GM12878 (cell line): ENCODE measurements around the gene CBFB. TPM values are rescaled to one million over a fixed set of nuclear protein-coding genes. Genes with fewer than 3 reads are reported as not detected.

Experiments used
- ATAC-seq: fragments of 200-7000 bp; cut with Tn5 transposase; 3 replicates; pipeline ENCODE4 v1.9.1; 2020; ENCODE audit warnings: mild to moderate bottlenecking, moderate library complexity
- BruUV-seq: library from RNA; stranded (reverse); fragments of 400-500 nt; replicated peaks from 2 replicates; lab custom pipeline; 2021; lab: Mats Ljungman, UMichigan
- CTCF ChIA-PET: fragments of 300-600 bp; sonication (Branson Sonifier 250); formaldehyde crosslinking; extraction: SDS; loops from one replicate; lab custom pipeline; 2021; ENCODE audit warnings: inconsistent platforms; lab: Yijun Ruan, JAX
- POLR2A ChIA-PET: fragments of 350-600 bp; formaldehyde crosslinking; extraction: SDS; loops from one replicate; lab custom pipeline; 2021; ENCODE audit warnings: inconsistent platforms; lab: Charles Lee
- RAD21 ChIA-PET: fragments of 300-600 bp; sonication (Branson Sonifier 250); formaldehyde crosslinking; loops from one replicate; lab custom pipeline; 2023; ENCODE audit warnings: antibody characterized with exemption; ENCODE audit not compliant: unreplicated experiment; lab: Charles Lee
- SMC1A ChIA-PET: fragments of 300-600 bp; sonication (Branson Sonifier 250); formaldehyde crosslinking; loops from one replicate; lab custom pipeline; 2023; ENCODE audit not compliant: unreplicated experiment, uncharacterized antibody; lab: Charles Lee
- DNase-seq: peaks from one replicate; pipeline ENCODE4 v3.0.0-alpha.2; 2011; ENCODE audit warnings: low read depth, low spot score
- FAIRE-seq: peaks from 3 replicates; lab custom pipeline; 2011; peaks lifted over from hg19 to GRCh38; lab: Jason Lieb, UNC
- H2AFZ ChIP-seq: 2 replicates; pipeline ENCODE4 v1.6.0; 2011; ENCODE audit warnings: low read depth, low read length, control low read depth; ENCODE audit not compliant: control insufficient read depth
- H3K27ac ChIP-seq: 2 replicates; pipeline ENCODE4 v1.5.1; 2011; ENCODE audit warnings: control low read depth; ENCODE audit not compliant: control insufficient read depth, insufficient read depth
- H3K27me3 ChIP-seq, 2 experiments: replicated peaks in 1 of 2; 2 replicates each; pipeline versions ENCODE4 v1.6.0 to v1.6.1; 2011; ENCODE audit warnings: low read length in 1 of 2; ENCODE audit not compliant: control insufficient read depth in 2 of 2, insufficient read depth in 2 of 2
- H3K36me3 ChIP-seq, 2 experiments: 2 replicates each; pipeline ENCODE4 v1.5.1; 2011; ENCODE audit warnings: low read length in 1 of 2; ENCODE audit not compliant: control insufficient read depth in 2 of 2, insufficient read depth in 2 of 2
- H3K4me1 ChIP-seq: 2 replicates; pipeline ENCODE4 v1.6.1; 2011; ENCODE audit warnings: mild to moderate bottlenecking, low read length, moderate library complexity, mixed read lengths; ENCODE audit not compliant: control insufficient read depth, insufficient read depth
- H3K4me2 ChIP-seq: 2 replicates; pipeline ENCODE4 v1.6.0; 2011; ENCODE audit warnings: control low read depth; ENCODE audit not compliant: control insufficient read depth, insufficient read depth
- H3K4me3 ChIP-seq: fragments of 200-600 bp; sonication (generic); 2 replicates; pipeline ENCODE4 v1.5.1; 2016
- H3K79me2 ChIP-seq: 2 replicates; pipeline ENCODE4 v1.6.0; 2011; ENCODE audit warnings: low read length; ENCODE audit not compliant: control insufficient read depth, insufficient read depth
- H3K9ac ChIP-seq: 2 replicates; pipeline ENCODE4 v1.8.0; 2011; ENCODE audit warnings: low read length, control low read depth, mixed read lengths; ENCODE audit not compliant: control insufficient read depth, insufficient read depth
- H3K9me3 ChIP-seq: replicated peaks from 3 replicates; pipeline ENCODE4 v1.5.1; 2011; ENCODE audit warnings: mild to moderate bottlenecking, low read length; ENCODE audit not compliant: control insufficient read depth, insufficient read depth
- H4K20me1 ChIP-seq: 2 replicates; pipeline ENCODE4 v1.6.0; 2011; ENCODE audit not compliant: control insufficient read depth, insufficient read depth
- CBX3 ChIP-seq: fragments of 200-600 bp; sonication (generic); IDR thresholded peaks from 2 replicates; pipeline ENCODE4 v1.6.1; 2016; ENCODE audit warnings: low read depth, borderline replicate concordance
- CEBPB ChIP-seq, 2 experiments: fragments of 150-350 bp in 1 of 2; IDR thresholded peaks; 2 replicates each; pipeline ENCODE4 v1.6.1; 2012 to 2014; ENCODE audit warnings: low read depth in 2 of 2, low read length in 2 of 2, borderline replicate concordance in 1 of 2, inconsistent platforms in 1 of 2
- E2F4 ChIP-seq: IDR thresholded peaks from 2 replicates; pipeline ENCODE4 v1.6.1; 2012; ENCODE audit warnings: low read depth, low read length, improper control_type of control experiment
- MTA2 ChIP-seq: fragments of 450-650 bp; IDR thresholded peaks from 2 replicates; pipeline ENCODE4 v1.6.1; 2016; ENCODE audit warnings: low read depth, mild to moderate bottlenecking, moderate library complexity
- SIN3A ChIP-seq: IDR thresholded peaks from 2 replicates; pipeline ENCODE4 v1.6.1; 2012; ENCODE audit warnings: low read depth, low read length, improper control_type of control experiment
- ZNF687 ChIP-seq: fragments of 450-650 bp; IDR thresholded peaks from 2 replicates; pipeline ENCODE4 v1.6.1; 2017; ENCODE audit warnings: mild to moderate bottlenecking, moderate library complexity
- ZZZ3 ChIP-seq: IDR thresholded peaks from 2 replicates; pipeline ENCODE4 v1.6.1; 2011; ENCODE audit warnings: low read depth; ENCODE audit not compliant: control insufficient read depth, insufficient read length
- WGBS: methylation state at CpG from one replicate; pipeline ENCODE4 v1.1.6; 2016; ENCODE audit warnings: low lambda C conversion rate; ENCODE audit not compliant: insufficient replicate concordance, insufficient coverage; ENCODE audit errors: missing lambda C conversion rate; 5-methylcytosine and 5-hydroxymethylcytosine counted together
- in situ Hi-C: fragments of 300-500 bp; cut with MboI; formaldehyde crosslinking; loops from 9 replicates; pipeline ENCODE4 v1.14.3; 2018; ENCODE audit warnings: mixed read lengths
- intact Hi-C: fragments of 100-400 bp; cut with micrococcal nuclease; formaldehyde crosslinking; loops from one replicate; pipeline ENCODE4 v1.14.2; 2022; ENCODE audit not compliant: unreplicated experiment
- polyA plus RNA-seq, 11 experiments: library from polyadenylated mRNA; depleted of rRNA in 4 of 11; unstranded in 6 of 11; stranded (reverse) in 5 of 11; fragments of >200 nt; fragmentation: Nextera tagmentation in 4 of 11; fragmentation: Illumina TruSeq in 1 of 11; extraction: Ambion mirVana in 4 of 11; extraction: Trizol in 1 of 11; gene quantifications; 1 replicate in 1 of 11; 2 replicates in 10 of 11; pipeline versions ENCODE4 v1.2.1 to v1.2.3, GENCODE V29; 2011 to 2016; ENCODE audit warnings: inconsistent platforms in 2 of 11, missing spikeins in 2 of 11, low read depth in 1 of 11
- total RNA-seq, 4 experiments: library from RNA; depleted of rRNA in 3 of 4; stranded (reverse); fragments of >200 nt in 3 of 4; fragmentation: Illumina TruSeq in 1 of 4; extraction: Trizol in 1 of 4; gene quantifications; 2 replicates each; pipeline versions ENCODE4 v1.2.1 to v1.2.3, GENCODE V29; 2013 to 2021
- TF ChIP-seq, protein P1 (sequence below): fragments of 450-650 bp; IDR thresholded peaks from 2 replicates; pipeline ENCODE4 v1.6.1; 2017; ENCODE audit warnings: mild to moderate bottlenecking, moderate library complexity

Gene CBFB
- total and polyA plus RNA-seq, 10 of the 15 experiments (the other 5 are each of a cell fraction or from before 2014, with no cell fraction given), result 25.3 to 83.8 (median 65.7) TPM

DNA sequence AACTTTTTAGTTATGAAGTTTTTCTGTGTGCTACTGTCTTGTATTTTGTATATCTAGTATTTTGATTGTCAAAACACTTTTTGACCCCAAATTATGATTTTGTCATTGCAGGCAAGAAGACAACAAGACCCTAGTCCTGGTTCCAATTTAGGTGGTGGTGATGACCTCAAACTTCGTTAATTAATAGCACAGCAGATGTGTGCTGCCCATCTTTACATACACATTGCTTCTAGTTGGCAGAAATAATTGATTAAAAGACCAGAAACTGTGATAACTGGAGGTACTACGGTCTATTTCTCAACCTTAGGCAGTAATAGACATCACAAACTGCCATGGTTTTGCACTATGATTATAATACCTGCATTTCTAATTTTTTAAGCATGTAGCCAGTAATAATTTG lies 69.7 kb downstream of the CBFB start:
- ChIA-PET RAD21 (interaction anchor here (1.2 to 6.5 kb wide), 3 partner anchors 16 to 80 kb away, joined by 3 to 85 read pairs (median 4); no protein-coding TSS in a partner anchor), SMC1A (interaction anchor here (0.7 to 4.0 kb wide), 7 partner anchors 11 to 94 kb away, joined by 3 to 57 read pairs (median 3); partner anchors contain the start of gene PHAF1), CTCF (interaction anchor here (0.7 to 8.6 kb wide), 8 partner anchors 13 to 138 kb away, joined by 3 to 205 read pairs (median 4); partner anchors contain the start of genes B3GNT9, CES3, FBXL8 and TRADD), POLR2A (no interaction called here)
- intact Hi-C loops (no loop called here), in situ Hi-C loops (no loop called here)
- ATAC-seq (no peak), FAIRE-seq (no peak), DNase-seq (no peak)
- Histone ChIP-seq H3K4me3 (no peak overlapping the region), H3K4me2 (no peak overlapping the region), H2AFZ (no peak overlapping the region), H3K9me3 (no peaks in the 10 kb centered on the region), H3K79me2 (no peaks in the 10 kb centered on the region), H3K27me3 (no peaks in the 10 kb centered on the region), H3K27ac (no peak overlapping the region), H4K20me1 (no peaks in the 10 kb centered on the region), H3K4me1 (no peaks in the 10 kb centered on the region), H3K9ac (no peak overlapping the region), H3K36me3 (peaks cover 0 to 5% of the 10 kb centered on the region in 2 experiments; a peak in 2 of 4 replicates)
- WGBS, result 98% methylated on average over 2 of the region's 2 CpGs
- no peak for TF ChIP-seq SIN3A
- no peak for TF ChIP-seq ZNF687
- TF ChIP-seq CBX3, result no peak
- no peak for TF ChIP-seq ZZZ3
- TF ChIP-seq, protein P1, sequence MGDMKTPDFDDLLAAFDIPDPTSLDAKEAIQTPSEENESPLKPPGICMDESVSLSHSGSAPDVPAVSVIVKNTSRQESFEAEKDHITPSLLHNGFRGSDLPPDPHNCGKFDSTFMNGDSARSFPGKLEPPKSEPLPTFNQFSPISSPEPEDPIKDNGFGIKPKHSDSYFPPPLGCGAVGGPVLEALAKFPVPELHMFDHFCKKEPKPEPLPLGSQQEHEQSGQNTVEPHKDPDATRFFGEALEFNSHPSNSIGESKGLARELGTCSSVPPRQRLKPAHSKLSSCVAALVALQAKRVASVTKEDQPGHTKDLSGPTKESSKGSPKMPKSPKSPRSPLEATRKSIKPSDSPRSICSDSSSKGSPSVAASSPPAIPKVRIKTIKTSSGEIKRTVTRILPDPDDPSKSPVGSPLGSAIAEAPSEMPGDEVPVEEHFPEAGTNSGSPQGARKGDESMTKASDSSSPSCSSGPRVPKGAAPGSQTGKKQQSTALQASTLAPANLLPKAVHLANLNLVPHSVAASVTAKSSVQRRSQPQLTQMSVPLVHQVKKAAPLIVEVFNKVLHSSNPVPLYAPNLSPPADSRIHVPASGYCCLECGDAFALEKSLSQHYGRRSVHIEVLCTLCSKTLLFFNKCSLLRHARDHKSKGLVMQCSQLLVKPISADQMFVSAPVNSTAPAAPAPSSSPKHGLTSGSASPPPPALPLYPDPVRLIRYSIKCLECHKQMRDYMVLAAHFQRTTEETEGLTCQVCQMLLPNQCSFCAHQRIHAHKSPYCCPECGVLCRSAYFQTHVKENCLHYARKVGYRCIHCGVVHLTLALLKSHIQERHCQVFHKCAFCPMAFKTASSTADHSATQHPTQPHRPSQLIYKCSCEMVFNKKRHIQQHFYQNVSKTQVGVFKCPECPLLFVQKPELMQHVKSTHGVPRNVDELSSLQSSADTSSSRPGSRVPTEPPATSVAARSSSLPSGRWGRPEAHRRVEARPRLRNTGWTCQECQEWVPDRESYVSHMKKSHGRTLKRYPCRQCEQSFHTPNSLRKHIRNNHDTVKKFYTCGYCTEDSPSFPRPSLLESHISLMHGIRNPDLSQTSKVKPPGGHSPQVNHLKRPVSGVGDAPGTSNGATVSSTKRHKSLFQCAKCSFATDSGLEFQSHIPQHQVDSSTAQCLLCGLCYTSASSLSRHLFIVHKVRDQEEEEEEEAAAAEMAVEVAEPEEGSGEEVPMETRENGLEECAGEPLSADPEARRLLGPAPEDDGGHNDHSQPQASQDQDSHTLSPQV, result no peak
- TF ChIP-seq E2F4, result no peak
- no peak for TF ChIP-seq CEBPB (IDR thresholded peaks at IDR 0.05; ENCODE audit: borderline replicate concordance in 1 of 2, low read depth in 2 of 2, low read length in 2 of 2)
- TF ChIP-seq MTA2, result no peak
- no TSS peak for BruUV-seq
